IMR-90 (cell line): Measurements from ENCODE around the gene MYRFL. TPM values are rescaled to one million over a fixed set of nuclear protein-coding genes. Genes with fewer than 3 reads are reported as not detected.

Experiments
- ATAC-seq: fragments of 200-7000 bp; cut with Tn5 transposase; 2 replicates; pipeline ENCODE4 v1.9.1; 2020; ENCODE audit warnings: low read depth, mild to moderate bottlenecking, moderate library complexity
- BruUV-seq: library from RNA; stranded (reverse); fragments of 400-500 nt; replicated peaks from 2 replicates; lab custom pipeline; 2021; lab: Mats Ljungman, UMichigan
- CTCF ChIA-PET: fragments of 300-600 bp; formaldehyde crosslinking; extraction: SDS; loops from one replicate; lab custom pipeline; 2021; ENCODE audit warnings: antibody characterized with exemption; lab: Yijun Ruan, JAX
- POLR2A ChIA-PET: fragments of 300-600 bp; sonication (Branson Sonifier 250); formaldehyde crosslinking; loops from one replicate; lab custom pipeline; 2022; ENCODE audit warnings: antibody characterized with exemption; ENCODE audit not compliant: unreplicated experiment; lab: Charles Lee
- DNase-seq: peaks from one replicate; pipeline ENCODE4 v3.0.0; 2013
- H2AFZ ChIP-seq: replicated peaks from 2 replicates; pipeline ENCODE3; 2013; ENCODE audit warnings: low read length, mild to moderate bottlenecking; ENCODE audit not compliant: poor library complexity
- H2AK5ac ChIP-seq: 2 replicates; pipeline ENCODE4 v1.6.1; 2013; ENCODE audit warnings: low read depth, low read length, inconsistent platforms
- H2AK9ac ChIP-seq: replicated peaks from 2 replicates; pipeline ENCODE3; 2013; ENCODE audit warnings: mild to moderate bottlenecking, low read depth, low read length, moderate library complexity; ENCODE audit not compliant: poor library complexity
- H2BK120ac ChIP-seq: 2 replicates; pipeline ENCODE4 v1.6.1; 2013; ENCODE audit warnings: low read depth, low read length, inconsistent platforms
- H2BK15ac ChIP-seq: 3 replicates; pipeline ENCODE4 v1.6.1; 2013; ENCODE audit warnings: low read depth, low read length, inconsistent platforms
- H2BK20ac ChIP-seq: 2 replicates; pipeline ENCODE4 v1.6.1; 2013; ENCODE audit warnings: low read depth, mild to moderate bottlenecking, inconsistent platforms, low read length, moderate library complexity
- H2BK5ac ChIP-seq: 2 replicates; pipeline ENCODE4 v1.6.1; 2013; ENCODE audit warnings: mild to moderate bottlenecking, low read depth, low read length, inconsistent platforms; ENCODE audit not compliant: poor library complexity, severe bottlenecking
- H3K14ac ChIP-seq: replicated peaks from 2 replicates; pipeline ENCODE4 v1.6.1; 2013; ENCODE audit warnings: low read depth, low read length, inconsistent platforms
- H3K18ac ChIP-seq: 2 replicates; pipeline ENCODE4 v1.6.1; 2013; ENCODE audit warnings: low read depth, low read length, control low read depth
- H3K23ac ChIP-seq: 2 replicates; pipeline ENCODE4 v1.6.1; 2013; ENCODE audit warnings: low read depth, low read length, inconsistent platforms
- H3K27ac ChIP-seq: 2 replicates; pipeline ENCODE4 v1.5.1; 2013; ENCODE audit warnings: mild to moderate bottlenecking, control low read depth, low read length; ENCODE audit not compliant: insufficient read depth
- H3K27me3 ChIP-seq: 2 replicates; pipeline ENCODE4 v1.6.1; 2013; ENCODE audit warnings: low read length; ENCODE audit not compliant: control insufficient read depth, insufficient read depth
- H3K36me3 ChIP-seq: 2 replicates; pipeline ENCODE4 v1.6.1; 2013; ENCODE audit warnings: low read length, mixed read lengths; ENCODE audit not compliant: control insufficient read depth, insufficient read depth
- H3K4ac ChIP-seq: 2 replicates; pipeline ENCODE4 v1.6.1; 2013; ENCODE audit warnings: low read depth, low read length, inconsistent platforms
- H3K4me1 ChIP-seq: 2 replicates; pipeline ENCODE4 v1.6.1; 2013; ENCODE audit warnings: low read length, mixed read lengths; ENCODE audit not compliant: control insufficient read depth, insufficient read depth
- H3K4me2 ChIP-seq: 2 replicates; pipeline ENCODE4 v1.6.1; 2013; ENCODE audit warnings: low read depth, mild to moderate bottlenecking, control low read depth, low read length, moderate library complexity
- H3K4me3 ChIP-seq: 2 replicates; pipeline ENCODE4 v1.5.1; 2013; ENCODE audit warnings: low read depth, mild to moderate bottlenecking, control low read depth, low read length, moderate library complexity; ENCODE audit not compliant: insufficient read depth
- H3K56ac ChIP-seq: 2 replicates; pipeline ENCODE4 v1.6.1; 2013; ENCODE audit warnings: low read length, inconsistent platforms; ENCODE audit not compliant: insufficient read depth; ENCODE audit errors: extremely low read depth
- H3K79me1 ChIP-seq, 2 experiments: 2 replicates each; pipeline ENCODE4 v1.6.1; 2013; ENCODE audit warnings: low read length in 2 of 2, inconsistent platforms in 1 of 2, low read depth in 1 of 2
- H3K9ac ChIP-seq: 2 replicates; pipeline ENCODE4 v1.6.1; 2013; ENCODE audit warnings: low read depth, low read length, control low read depth
- H3K9me1 ChIP-seq: 2 replicates; pipeline ENCODE4 v1.6.1; 2013; ENCODE audit warnings: low read length, inconsistent platforms; ENCODE audit not compliant: insufficient read depth
- H3K9me3 ChIP-seq: 2 replicates; pipeline ENCODE4 v1.6.1; 2013; ENCODE audit warnings: low read length; ENCODE audit not compliant: control insufficient read depth, insufficient read depth
- H4K20me1 ChIP-seq: 2 replicates; pipeline ENCODE4 v1.6.1; 2013; ENCODE audit warnings: low read length, inconsistent platforms; ENCODE audit not compliant: insufficient read depth
- H4K5ac ChIP-seq: 2 replicates; pipeline ENCODE4 v1.6.1; 2013; ENCODE audit warnings: mild to moderate bottlenecking, low read depth, low read length, control low read depth
- H4K8ac ChIP-seq, 2 experiments: 2 replicates each; pipeline ENCODE4 v1.6.1; 2013; ENCODE audit warnings: low read depth in 2 of 2, low read length in 2 of 2, control low read depth in 1 of 2, inconsistent platforms in 1 of 2
- H4K91ac ChIP-seq: 2 replicates; pipeline ENCODE4 v1.6.1; 2013; ENCODE audit warnings: low read depth, low read length, inconsistent platforms; ENCODE audit not compliant: insufficient read depth
- BHLHE40 ChIP-seq: fragments of 150-350 bp; IDR thresholded peaks from 2 replicates; pipeline ENCODE4 v1.6.1; 2016; ENCODE audit warnings: mild to moderate bottlenecking, low read depth, low read length
- CEBPB ChIP-seq: IDR thresholded peaks from 2 replicates; pipeline ENCODE4 v1.6.1; 2012; ENCODE audit warnings: low read depth, low read length, improper control_type of control experiment
- CHD1 ChIP-seq: IDR thresholded peaks from 2 replicates; pipeline ENCODE4 v1.6.1; 2012; ENCODE audit warnings: low read depth, low read length, improper control_type of control experiment
- CTCF ChIP-seq: conservative IDR thresholded peaks from 2 replicates; pipeline ENCODE4 v1.5.1; 2012; ENCODE audit warnings: mild to moderate bottlenecking, low read depth, low read length, improper control_type of control experiment
- ELK1 ChIP-seq: fragments of 150-350 bp; IDR thresholded peaks from 2 replicates; pipeline ENCODE4 v1.6.1; 2016; ENCODE audit warnings: low read depth, mild to moderate bottlenecking, low read length, moderate library complexity, borderline replicate concordance
- FOS ChIP-seq: fragments of 150-350 bp; IDR thresholded peaks from 2 replicates; pipeline ENCODE4 v1.6.1; 2016; ENCODE audit warnings: low read depth, low read length
- MAFK ChIP-seq: IDR thresholded peaks from 2 replicates; pipeline ENCODE4 v1.6.1; 2012; ENCODE audit warnings: low read depth, low read length, improper control_type of control experiment
- MAZ ChIP-seq: IDR thresholded peaks from 2 replicates; pipeline ENCODE4 v1.6.1; 2012; ENCODE audit warnings: low read depth, mild to moderate bottlenecking, low read length, improper control_type of control experiment, moderate library complexity, borderline replicate concordance
- MXI1 ChIP-seq: IDR thresholded peaks from 2 replicates; pipeline ENCODE4 v1.6.1; 2012; ENCODE audit warnings: low read depth, mild to moderate bottlenecking, low read length, moderate library complexity, borderline replicate concordance
- NFE2L2 ChIP-seq: fragments of 150-350 bp; IDR thresholded peaks from 2 replicates; pipeline ENCODE4 v1.6.1; 2016; ENCODE audit warnings: low read depth, mild to moderate bottlenecking, low read length
- POLR2A ChIP-seq: IDR thresholded peaks from 2 replicates; pipeline ENCODE4 v1.6.1; 2012; ENCODE audit warnings: mild to moderate bottlenecking, low read depth, low read length
- RAD21 ChIP-seq: IDR thresholded peaks from 2 replicates; pipeline ENCODE4 v1.6.1; 2012; ENCODE audit warnings: low read length, improper control_type of control experiment
- RCOR1 ChIP-seq: IDR thresholded peaks from 2 replicates; pipeline ENCODE4 v1.6.1; 2012; ENCODE audit warnings: mild to moderate bottlenecking, low read length, improper control_type of control experiment; ENCODE audit not compliant: insufficient replicate concordance
- RFX5 ChIP-seq: IDR thresholded peaks from 2 replicates; pipeline ENCODE4 v1.8.0; 2012; ENCODE audit warnings: low read depth, mild to moderate bottlenecking, low read length, moderate library complexity
- SMC3 ChIP-seq: fragments of 150-350 bp; IDR thresholded peaks from 2 replicates; pipeline ENCODE4 v1.6.1; 2016; ENCODE audit warnings: low read depth, mild to moderate bottlenecking, antibody characterized with exemption, low read length, moderate library complexity
- USF2 ChIP-seq: fragments of 150-350 bp; IDR thresholded peaks from 2 replicates; pipeline ENCODE4 v1.6.1; 2017; ENCODE audit warnings: mild to moderate bottlenecking, antibody characterized with exemption, low read length, low read depth
- WGBS, 2 experiments: methylation state at CpG; one replicate each; pipeline versions ENCODE4 v1.1.5 to v1.1.7; 2013; ENCODE audit warnings: missing lambda C conversion rate in 2 of 2; ENCODE audit not compliant: insufficient read length in 1 of 2; ENCODE audit errors: extremely low coverage in 2 of 2; 5-methylcytosine and 5-hydroxymethylcytosine counted together
- dilution Hi-C: fragments of 300-500 bp; cut with HindIII; formaldehyde crosslinking; loops from one replicate; pipeline ENCODE4 v1.14.3; 2018; ENCODE audit warnings: low sequenced_read_pairs; ENCODE audit not compliant: unreplicated experiment
- in situ Hi-C: fragments of 300-500 bp; cut with MboI; formaldehyde crosslinking; loops from 3 replicates; pipeline ENCODE4 v1.14.3; 2019; ENCODE audit warnings: low sequenced_read_pairs, inconsistent platforms, mixed read lengths
- intact Hi-C: fragments of 100-400 bp; cut with micrococcal nuclease; formaldehyde crosslinking; loops from 2 replicates; pipeline ENCODE4 v1.10.0; 2022
- polyA plus RNA-seq, 3 experiments: library from polyadenylated mRNA; depleted of rRNA; stranded (reverse); fragments of >200 nt; gene quantifications; 2 replicates each; pipeline ENCODE4 v1.2.3, GENCODE V29; 2012; ENCODE audit warnings: low replicate concordance in 1 of 3
- total RNA-seq: library from RNA; depleted of rRNA; stranded (reverse); fragments of >200 nt; gene quantifications from 2 replicates; pipeline ENCODE4 v1.2.3, GENCODE V29; 2012

Gene MYRFL
- total and polyA plus RNA-seq, 2 of the 4 experiments (the other 2 are of a cell fraction), result not detected

GRCh38 chr12:69996241-69996640, 171.2 kb downstream of the MYRFL start:
- in situ Hi-C loops (no loop called here), intact Hi-C loops (no loop called here), dilution Hi-C loops (no loop called here)
- Histone ChIP-seq H3K4me3 (no peak overlapping the region), H3K23ac (no peak overlapping the region), H3K14ac (no peak overlapping the region), H3K36me3 (no peaks in the 10 kb centered on the region), H3K4me2 (no peak overlapping the region), H2BK120ac (no peak overlapping the region), H3K4me1 (no peaks in the 10 kb centered on the region), H2BK15ac (no peak overlapping the region), H3K9me3 (no peaks in the 10 kb centered on the region), H2AK5ac (no peak overlapping the region), H3K18ac (no peak overlapping the region), H3K27ac (no peak overlapping the region), H3K27me3 (no peaks in the 10 kb centered on the region; the same call in 1 of the 2 replicates), H3K9me1 (no peaks in the 10 kb centered on the region), H4K20me1 (no peaks in the 10 kb centered on the region), H4K8ac (no peak overlapping the region), H2BK20ac (no peak overlapping the region), H2AFZ (no peak overlapping the region), H3K56ac (no peak overlapping the region), H3K4ac (no peak overlapping the region), H3K79me1 (no peaks in the 10 kb centered on the region), H2AK9ac (no peak overlapping the region), H2BK5ac (no peak overlapping the region), H4K5ac (no peak overlapping the region), H4K91ac (no peak overlapping the region), H3K9ac (no peak overlapping the region)
- no CpG with 5 or more reads among the region's 2 CpGs for WGBS, 2 experiments
- no TSS peak for BruUV-seq
- ChIA-PET POLR2A (no interaction called here), CTCF (no interaction called here)
- TF ChIP-seq CHD1, result no peak
- TF ChIP-seq POLR2A, result no peak
- TF ChIP-seq ELK1, result no peak
- no peak for TF ChIP-seq NFE2L2
- no peak for TF ChIP-seq MAZ
- TF ChIP-seq RAD21, result no peak
- TF ChIP-seq MXI1, result no peak
- no peak for TF ChIP-seq SMC3
- TF ChIP-seq CEBPB, result no peak
- no peak for TF ChIP-seq RCOR1
- no peak for TF ChIP-seq FOS
- TF ChIP-seq RFX5, result no peak
- TF ChIP-seq CTCF, result no peak
- no peak for TF ChIP-seq USF2
- no peak for TF ChIP-seq MAFK
- no peak for TF ChIP-seq BHLHE40
- DNase-seq (no peak), ATAC-seq (no peak)
